ENCODE measurements around the gene AP1G1.
A peak's percentile ranks its signal among the peaks of the same experiment; 100 is the strongest.
"Not testable (repeated sequence)": the region's sequence is repeated elsewhere in the genome, so short reads cannot be mapped to it uniquely, and the experiment has no call there.

The AP1G1 gene

GRCh38 chr16:71808593-71809459 is at the start of gene AP1G1:
Gene AP1G1 (minus strand): TSS chr16:71808834. CDS start chr16:71789479, 19,355 bp downstream.
- DNase-seq: peak; percentile 92

GRCh38 chr16:71855937-71856662 is 47.5 kb upstream of the AP1G1 start:
- DNase-seq: no peak

GRCh38 chr16:71854369-71854948 is 45.8 kb upstream of the AP1G1 start:
- no peak for DNase-seq

GRCh38 chr16:71853413-71853812 is 44.8 kb upstream of the AP1G1 start:
- no peak for DNase-seq

- DNase-seq: no peak
Measured at GRCh38 chr16:71852561-71852960, 43.9 kb upstream of the AP1G1 start.

- no peak for DNase-seq
Measured at GRCh38 chr16:71852158-71852557, 43.5 kb upstream of the AP1G1 start.

- no peak for DNase-seq
Measured at GRCh38 chr16:71851746-71852145, 43.1 kb upstream of the AP1G1 start.

- DNase-seq: no peak
Measured at GRCh38 chr16:71848622-71849021, 40.0 kb upstream of the AP1G1 start.

GRCh38 chr16:71847096-71847495 is 38.5 kb upstream of the AP1G1 start:
- DNase-seq: no peak

GRCh38 chr16:71846431-71846830 is 37.8 kb upstream of the AP1G1 start:
- no peak for DNase-seq

GRCh38 chr16:71845639-71846430 is 37.2 kb upstream of the AP1G1 start, which contains the start of gene ATXN1L:
Gene ATXN1L (plus strand): TSS chr16:71845976. CDS start chr16:71849741, 3,765 bp downstream.
- DNase-seq: peak; percentile 56

- no peak for DNase-seq
Measured at GRCh38 chr16:71843572-71843971, 34.9 kb upstream of the AP1G1 start.

GRCh38 chr16:71840052-71840451 is 31.4 kb upstream of the AP1G1 start:
- DNase-seq: no peak

- no peak for DNase-seq
Measured at GRCh38 chr16:71837150-71837549, 28.5 kb upstream of the AP1G1 start.

GRCh38 chr16:71834291-71834690 is 25.7 kb upstream of the AP1G1 start:
- DNase-seq: no peak

- DNase-seq: not testable (repeated sequence)
Measured at GRCh38 chr16:71832112-71832511, 23.5 kb upstream of the AP1G1 start.

GRCh38 chr16:71831698-71832097 is 23.1 kb upstream of the AP1G1 start:
- not testable (repeated sequence) for DNase-seq

- no peak for DNase-seq
Measured at GRCh38 chr16:71830359-71830758, 21.7 kb upstream of the AP1G1 start.

GRCh38 chr16:71826533-71827017 is 17.9 kb upstream of the AP1G1 start:
- DNase-seq: no peak

GRCh38 chr16:71817155-71817500 is 8.5 kb upstream of the AP1G1 start:
- not testable (repeated sequence) for DNase-seq

GRCh38 chr16:71811261-71811803 is 2.7 kb upstream of the AP1G1 start:
- DNase-seq: no peak

GRCh38 chr16:71810155-71810530 is 1.5 kb upstream of the AP1G1 start:
- not testable (repeated sequence) for DNase-seq
